K562 (cell line): ENCODE results near the gene SLC25A11. TPM values are rescaled to one million over a fixed set of nuclear protein-coding genes. Genes with fewer than 3 reads are reported as not detected.

Source experiments
- CBFB ChIP-seq: sonication (generic); formaldehyde crosslinking; IDR thresholded peaks from 2 replicates; pipeline ENCODE4 v1.4.0; 2020; ENCODE audit warnings: mild to moderate bottlenecking, missing genetic modification reagents
- IRF2 ChIP-seq: sonication (generic); formaldehyde crosslinking; IDR thresholded peaks from 2 replicates; pipeline ENCODE4 v1.8.1; 2022; ENCODE audit warnings: mild to moderate bottlenecking, missing genetic modification reagents
- KLF1 ChIP-seq: fragments of 450-650 bp; IDR thresholded peaks from 2 replicates; pipeline ENCODE4 v1.6.1; 2016; ENCODE audit warnings: missing genetic modification characterization, missing compliant biosample characterization
- MIER1 ChIP-seq: fragments of 450-650 bp; IDR thresholded peaks from 2 replicates; pipeline ENCODE4 v1.6.1; 2016; ENCODE audit warnings: antibody characterized with exemption, mild to moderate bottlenecking, low read depth
- NFE2L1 ChIP-seq: fragments of 450-650 bp; IDR thresholded peaks from 2 replicates; pipeline ENCODE4 v1.6.1; 2016; ENCODE audit warnings: missing genetic modification characterization, low read depth, mild to moderate bottlenecking, missing compliant biosample characterization, moderate library complexity, borderline replicate concordance
- NR4A1 ChIP-seq, 2 experiments: fragments of 250-450 bp in 1 of 2; fragments of 450-650 bp in 1 of 2; sonication (Bioruptor Pico) in 1 of 2; IDR thresholded peaks; 2 replicates each; pipeline versions ENCODE4 v1.4.0 to v1.6.1; 2016 to 2020; ENCODE audit warnings: mild to moderate bottlenecking in 2 of 2, missing compliant biosample characterization in 1 of 2, missing genetic modification characterization in 1 of 2, moderate library complexity in 1 of 2
- RBBP5 ChIP-seq: fragments of 200-600 bp; sonication (generic); IDR thresholded peaks from 2 replicates; pipeline ENCODE4 v1.6.1; 2012; ENCODE audit warnings: borderline replicate concordance, mild to moderate bottlenecking, low read length, control low read depth, inconsistent platforms; ENCODE audit not compliant: insufficient read depth, poor library complexity, severe bottlenecking
- STAT5B ChIP-seq: fragments of 250-450 bp; sonication (Bioruptor Pico); IDR thresholded peaks from 2 replicates; pipeline ENCODE4 v1.8.0; 2021; ENCODE audit warnings: mild to moderate bottlenecking, inconsistent platforms
- TAF15 ChIP-seq: fragments of 200-400 bp; formaldehyde crosslinking; IDR thresholded peaks from 2 replicates; pipeline ENCODE4 v1.6.1; 2017; ENCODE audit warnings: mild to moderate bottlenecking, low read depth, low read length, moderate library complexity
- XRCC5 ChIP-seq: fragments of 200-400 bp; formaldehyde crosslinking; IDR thresholded peaks from 2 replicates; pipeline ENCODE4 v1.6.1; 2017; ENCODE audit warnings: low read depth, mild to moderate bottlenecking, low read length
- ZEB2 ChIP-seq: fragments of 450-650 bp; IDR thresholded peaks from 2 replicates; pipeline ENCODE4 v1.6.1; 2016
- ZNF431 ChIP-seq: sonication (generic); formaldehyde crosslinking; IDR thresholded peaks from 2 replicates; pipeline ENCODE4 v1.8.0; 2022; ENCODE audit warnings: mild to moderate bottlenecking, missing genetic modification reagents
- ZNF436 ChIP-seq: fragments of 250-450, 450-650 bp; sonication (Bioruptor Pico); formaldehyde crosslinking; IDR thresholded peaks from 2 replicates; pipeline ENCODE4 v1.7.0; 2020; ENCODE audit warnings: mild to moderate bottlenecking
- ZNF586 ChIP-seq: fragments of 450-650 bp; formaldehyde crosslinking; conservative IDR thresholded peaks from 2 replicates; pipeline ENCODE4 v1.4.0; 2020; ENCODE audit warnings: mild to moderate bottlenecking, moderate library complexity
- ZNF644 ChIP-seq: fragments of 200-800 bp; sonication (Bioruptor generic); IDR thresholded peaks from 2 replicates; pipeline ENCODE4 v1.6.1; 2016; ENCODE audit warnings: low read depth, missing genetic modification characterization, missing compliant biosample characterization
- polyA plus RNA-seq, 8 experiments: library from polyadenylated mRNA; depleted of rRNA in 4 of 8; stranded (reverse) in 5 of 8; unstranded in 3 of 8; fragments of >200 nt; fragmentation: Nextera tagmentation in 2 of 8; fragmentation: Illumina TruSeq in 1 of 8; extraction: Ambion mirVana in 2 of 8; extraction: Trizol in 1 of 8; gene quantifications; 2 replicates each; pipeline versions ENCODE4 v1.2.1 to v1.2.3, GENCODE V29; 2011 to 2014; ENCODE audit warnings: inconsistent platforms in 1 of 8, missing spikeins in 1 of 8
- total RNA-seq, 7 experiments: library from RNA; depleted of rRNA in 6 of 7; stranded (reverse); fragments of >200 nt in 6 of 7; fragmentation: Illumina TruSeq in 2 of 7; extraction: Trizol in 2 of 7; gene quantifications; 2 replicates each; pipeline versions ENCODE4 v1.2.1 to v1.2.3, GENCODE V29; 2011 to 2021; ENCODE audit warnings: low replicate concordance in 1 of 7
- TF ChIP-seq, protein P1 (sequence below): sonication (generic); formaldehyde crosslinking; IDR thresholded peaks from 2 replicates; pipeline ENCODE4 v1.8.0; 2022; ENCODE audit warnings: missing genetic modification reagents, mild to moderate bottlenecking, borderline replicate concordance
- TF ChIP-seq, protein P2 (sequence below): fragments of 200-400 bp; formaldehyde crosslinking; IDR thresholded peaks from 2 replicates; pipeline ENCODE4 v1.6.1; 2017; ENCODE audit warnings: mild to moderate bottlenecking, low read depth, low read length, moderate library complexity
- TF ChIP-seq, protein P3 (sequence below): fragments of 250-450 bp; sonication (Bioruptor Pico); IDR thresholded peaks from 2 replicates; pipeline ENCODE4 v1.6.1; 2021; ENCODE audit warnings: mild to moderate bottlenecking
- TF ChIP-seq, protein P4 (sequence below): sonication (generic); formaldehyde crosslinking; IDR thresholded peaks from 2 replicates; pipeline ENCODE4 v1.8.1; 2023; ENCODE audit warnings: mild to moderate bottlenecking, missing genetic modification reagents

SLC25A11 gene
- total and polyA plus RNA-seq, 9 of the 15 experiments (the other 6 are each of a cell fraction or from before 2014, with no cell fraction given), result 3.1 to 56.7 (median 32.9) TPM

- TF ChIP-seq, protein P1, sequence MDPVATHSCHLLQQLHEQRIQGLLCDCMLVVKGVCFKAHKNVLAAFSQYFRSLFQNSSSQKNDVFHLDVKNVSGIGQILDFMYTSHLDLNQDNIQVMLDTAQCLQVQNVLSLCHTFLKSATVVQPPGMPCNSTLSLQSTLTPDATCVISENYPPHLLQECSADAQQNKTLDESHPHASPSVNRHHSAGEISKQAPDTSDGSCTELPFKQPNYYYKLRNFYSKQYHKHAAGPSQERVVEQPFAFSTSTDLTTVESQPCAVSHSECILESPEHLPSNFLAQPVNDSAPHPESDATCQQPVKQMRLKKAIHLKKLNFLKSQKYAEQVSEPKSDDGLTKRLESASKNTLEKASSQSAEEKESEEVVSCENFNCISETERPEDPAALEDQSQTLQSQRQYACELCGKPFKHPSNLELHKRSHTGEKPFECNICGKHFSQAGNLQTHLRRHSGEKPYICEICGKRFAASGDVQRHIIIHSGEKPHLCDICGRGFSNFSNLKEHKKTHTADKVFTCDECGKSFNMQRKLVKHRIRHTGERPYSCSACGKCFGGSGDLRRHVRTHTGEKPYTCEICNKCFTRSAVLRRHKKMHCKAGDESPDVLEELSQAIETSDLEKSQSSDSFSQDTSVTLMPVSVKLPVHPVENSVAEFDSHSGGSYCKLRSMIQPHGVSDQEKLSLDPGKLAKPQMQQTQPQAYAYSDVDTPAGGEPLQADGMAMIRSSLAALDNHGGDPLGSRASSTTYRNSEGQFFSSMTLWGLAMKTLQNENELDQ, result peak; percentile 89; the same call in 1 of the 2 replicates
- no peak for TF ChIP-seq MIER1
- no peak for TF ChIP-seq ZNF644 (tag)
- no peak for TF ChIP-seq ZNF586 (CRISPR knock-in tag)
- 0 out of 2 replicates have a peak, but pooled peaks have one; percentile 89 for TF ChIP-seq XRCC5
- TF ChIP-seq, protein P2, sequence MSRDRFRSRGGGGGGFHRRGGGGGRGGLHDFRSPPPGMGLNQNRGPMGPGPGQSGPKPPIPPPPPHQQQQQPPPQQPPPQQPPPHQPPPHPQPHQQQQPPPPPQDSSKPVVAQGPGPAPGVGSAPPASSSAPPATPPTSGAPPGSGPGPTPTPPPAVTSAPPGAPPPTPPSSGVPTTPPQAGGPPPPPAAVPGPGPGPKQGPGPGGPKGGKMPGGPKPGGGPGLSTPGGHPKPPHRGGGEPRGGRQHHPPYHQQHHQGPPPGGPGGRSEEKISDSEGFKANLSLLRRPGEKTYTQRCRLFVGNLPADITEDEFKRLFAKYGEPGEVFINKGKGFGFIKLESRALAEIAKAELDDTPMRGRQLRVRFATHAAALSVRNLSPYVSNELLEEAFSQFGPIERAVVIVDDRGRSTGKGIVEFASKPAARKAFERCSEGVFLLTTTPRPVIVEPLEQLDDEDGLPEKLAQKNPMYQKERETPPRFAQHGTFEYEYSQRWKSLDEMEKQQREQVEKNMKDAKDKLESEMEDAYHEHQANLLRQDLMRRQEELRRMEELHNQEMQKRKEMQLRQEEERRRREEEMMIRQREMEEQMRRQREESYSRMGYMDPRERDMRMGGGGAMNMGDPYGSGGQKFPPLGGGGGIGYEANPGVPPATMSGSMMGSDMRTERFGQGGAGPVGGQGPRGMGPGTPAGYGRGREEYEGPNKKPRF, result no peak
- TF ChIP-seq, protein P3, sequence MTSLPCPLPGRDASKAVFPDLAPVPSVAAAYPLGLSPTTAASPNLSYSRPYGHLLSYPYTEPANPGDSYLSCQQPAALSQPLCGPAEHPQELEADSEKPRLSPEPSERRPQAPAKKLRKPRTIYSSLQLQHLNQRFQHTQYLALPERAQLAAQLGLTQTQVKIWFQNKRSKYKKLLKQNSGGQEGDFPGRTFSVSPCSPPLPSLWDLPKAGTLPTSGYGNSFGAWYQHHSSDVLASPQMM (CRISPR knock-in tag), result no peak
- peak; percentile 42; the same call in 1 of the 2 replicates for TF ChIP-seq ZEB2
- no peak for TF ChIP-seq NR4A1 (CRISPR knock-in tag; IDR thresholded peaks at IDR 0.05)
- TF ChIP-seq NR4A1 (tag; IDR thresholded peaks at IDR 0.05), result no peak
- TF ChIP-seq, protein P4, sequence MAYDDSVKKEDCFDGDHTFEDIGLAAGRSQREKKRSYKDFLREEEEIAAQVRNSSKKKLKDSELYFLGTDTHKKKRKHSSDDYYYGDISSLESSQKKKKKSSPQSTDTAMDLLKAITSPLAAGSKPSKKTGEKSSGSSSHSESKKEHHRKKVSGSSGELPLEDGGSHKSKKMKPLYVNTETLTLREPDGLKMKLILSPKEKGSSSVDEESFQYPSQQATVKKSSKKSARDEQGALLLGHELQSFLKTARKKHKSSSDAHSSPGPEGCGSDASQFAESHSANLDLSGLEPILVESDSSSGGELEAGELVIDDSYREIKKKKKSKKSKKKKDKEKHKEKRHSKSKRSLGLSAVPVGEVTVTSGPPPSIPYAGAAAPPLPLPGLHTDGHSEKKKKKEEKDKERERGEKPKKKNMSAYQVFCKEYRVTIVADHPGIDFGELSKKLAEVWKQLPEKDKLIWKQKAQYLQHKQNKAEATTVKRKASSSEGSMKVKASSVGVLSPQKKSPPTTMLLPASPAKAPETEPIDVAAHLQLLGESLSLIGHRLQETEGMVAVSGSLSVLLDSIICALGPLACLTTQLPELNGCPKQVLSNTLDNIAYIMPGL (CRISPR knock-in tag), result peak; percentile 91
- TF ChIP-seq TAF15, result no peak
- TF ChIP-seq RBBP5, result peak; percentile 91
- TF ChIP-seq CBFB, result no peak
- no peak for TF ChIP-seq IRF2 (CRISPR knock-in tag)
- TF ChIP-seq NFE2L1 (tag), result no peak
- no peak for TF ChIP-seq ZNF436 (CRISPR knock-in tag)
- TF ChIP-seq ZNF431 (CRISPR knock-in tag), result 0 out of 2 replicates have a peak, but pooled peaks have one; percentile 64
- no peak for TF ChIP-seq KLF1 (tag)
- TF ChIP-seq STAT5B (CRISPR knock-in tag), result no peak
Observed at GRCh38 chr17:4986951-4987766, 47.3 kb upstream of the SLC25A11 start, which contains the start of gene CAMTA2 (continued).
